Liver (tissue), 9 donors: ENCODE measurements around the gene CACHD1. TPM values are rescaled to one million over a fixed set of nuclear protein-coding genes. Genes with fewer than 3 reads are reported as not detected.
A peak's percentile ranks its signal among the peaks of the same experiment; 100 is the strongest.

Experiments used
- DNase-seq: peaks from one replicate; pipeline ENCODE4 v3.0.0-alpha.2; 2017; ENCODE audit warnings: low spot score
- H3K27ac ChIP-seq, 2 donors: one replicate each; pipeline ENCODE4 v1.7.0; 2013; ENCODE audit warnings: inconsistent platforms in 2 of 2, low read length in 2 of 2, control low read depth in 1 of 2, low read depth in 1 of 2, mild to moderate bottlenecking in 1 of 2
- H3K27me3 ChIP-seq, 4 donors: one replicate each; pipeline versions ENCODE4 v1.6.1 to v1.7.0; 2013; ENCODE audit warnings: low read length in 3 of 4, inconsistent platforms in 1 of 4, mild to moderate bottlenecking in 1 of 4, moderate library complexity in 1 of 4; ENCODE audit not compliant: control insufficient read depth in 4 of 4, insufficient read depth in 4 of 4
- H3K36me3 ChIP-seq, 4 donors: one replicate each; pipeline versions ENCODE4 v1.6.1 to v1.7.0; 2013; ENCODE audit warnings: low read length in 3 of 4, mild to moderate bottlenecking in 3 of 4, low read depth in 1 of 4, moderate library complexity in 1 of 4; ENCODE audit not compliant: control insufficient read depth in 4 of 4, insufficient read depth in 3 of 4
- H3K4me1 ChIP-seq, 4 donors: one replicate each; pipeline versions ENCODE4 v1.6.1 to v1.7.0; 2013; ENCODE audit warnings: low read length in 3 of 4, mild to moderate bottlenecking in 3 of 4, moderate library complexity in 1 of 4; ENCODE audit not compliant: control insufficient read depth in 4 of 4, insufficient read depth in 4 of 4
- H3K4me3 ChIP-seq, 3 donors: one replicate each; pipeline versions ENCODE4 v1.6.1 to v1.7.0; 2013; ENCODE audit warnings: low read length in 3 of 3, control low read depth in 1 of 3, low read depth in 1 of 3, mild to moderate bottlenecking in 1 of 3
- H3K9ac ChIP-seq, 2 donors: one replicate each; pipeline ENCODE4 v1.7.0; 2013; ENCODE audit warnings: low read length in 2 of 2, mild to moderate bottlenecking in 2 of 2, moderate library complexity in 2 of 2, control low read depth in 1 of 2, low read depth in 1 of 2
- H3K9me3 ChIP-seq, 4 donors: one replicate each; pipeline versions ENCODE4 v1.6.1 to v1.7.0; 2013; ENCODE audit warnings: low read length in 3 of 4; ENCODE audit not compliant: control insufficient read depth in 4 of 4
- ATF3 ChIP-seq: IDR thresholded peaks from 2 replicates; pipeline ENCODE4 v1.6.1; 2016; ENCODE audit warnings: antibody characterized with exemption
- EGR1 ChIP-seq, 2 donors: IDR thresholded peaks; 2 replicates each; pipeline ENCODE4 v1.6.1; 2016 to 2018; ENCODE audit warnings: antibody characterized with exemption in 2 of 2, low read depth in 2 of 2
- FOXA1 ChIP-seq: IDR thresholded peaks from 2 replicates; pipeline ENCODE4 v1.6.1; 2016; ENCODE audit warnings: antibody characterized with exemption
- FOXA2 ChIP-seq: IDR thresholded peaks from 2 replicates; pipeline ENCODE4 v1.6.1; 2016; ENCODE audit warnings: antibody characterized with exemption
- GABPA ChIP-seq, 2 donors: IDR thresholded peaks in 1 of 2; conservative IDR thresholded peaks in 1 of 2; 2 replicates each; pipeline ENCODE4 v1.6.1; 2016; ENCODE audit warnings: antibody characterized with exemption in 2 of 2, mild to moderate bottlenecking in 1 of 2, moderate library complexity in 1 of 2
- HNF4A ChIP-seq, 2 donors: conservative IDR thresholded peaks; 2 replicates each; pipeline ENCODE4 v1.6.1; 2016; ENCODE audit warnings: antibody characterized with exemption in 2 of 2, mild to moderate bottlenecking in 2 of 2
- HNF4G ChIP-seq: IDR thresholded peaks from 2 replicates; pipeline ENCODE4 v1.6.1; 2016; ENCODE audit warnings: antibody characterized with exemption
- JUND ChIP-seq, 2 donors: IDR thresholded peaks; 2 replicates each; pipeline ENCODE4 v1.6.1; 2016; ENCODE audit warnings: antibody characterized with exemption in 2 of 2
- MAX ChIP-seq: IDR thresholded peaks from 2 replicates; pipeline ENCODE4 v1.6.1; 2016; ENCODE audit warnings: antibody characterized with exemption
- NR2F2 ChIP-seq: IDR thresholded peaks from 2 replicates; pipeline ENCODE4 v1.6.1; 2016; ENCODE audit warnings: antibody characterized with exemption
- RAD21 ChIP-seq, 2 donors: IDR thresholded peaks; 2 replicates each; pipeline ENCODE4 v1.6.1; 2016; ENCODE audit warnings: antibody characterized with exemption in 2 of 2, mild to moderate bottlenecking in 2 of 2
- REST ChIP-seq: IDR thresholded peaks from 2 replicates; pipeline ENCODE4 v1.6.1; 2016; ENCODE audit warnings: antibody characterized with exemption, mild to moderate bottlenecking
- RXRA ChIP-seq, 2 donors: IDR thresholded peaks; 2 replicates each; pipeline ENCODE4 v1.6.1; 2017 to 2018; ENCODE audit warnings: antibody characterized with exemption in 2 of 2, mild to moderate bottlenecking in 1 of 2
- SP1 ChIP-seq: IDR thresholded peaks from 2 replicates; pipeline ENCODE4 v1.6.1; 2018; ENCODE audit warnings: antibody characterized with exemption, mild to moderate bottlenecking
- TAF1 ChIP-seq: conservative IDR thresholded peaks from 2 replicates; pipeline ENCODE4 v1.6.1; 2016; ENCODE audit warnings: antibody characterized with exemption, mild to moderate bottlenecking
- YY1 ChIP-seq: IDR thresholded peaks from 2 replicates; pipeline ENCODE4 v1.6.1; 2016; ENCODE audit warnings: antibody characterized with exemption, mild to moderate bottlenecking
- WGBS: extraction: QIAGEN DNeasy Blood & Tissue Kit; methylation state at CpG from one replicate; pipeline ENCODE4 v1.1.7; 2013; 5-methylcytosine and 5-hydroxymethylcytosine counted together
- polyA plus RNA-seq, 2 donors: library from polyadenylated mRNA; stranded (reverse) in 1 of 2; unstranded in 1 of 2; fragments of 200-250 nt in 1 of 2; fragments of >200 nt in 1 of 2; fragmentation: Nextera tagmentation in 1 of 2; extraction: Ambion mirVana in 1 of 2; gene quantifications; one replicate each; pipeline versions ENCODE4 v1.2.1 to v1.2.3, GENCODE V29; 2013 to 2015
- total RNA-seq, 2 donors: library from RNA; depleted of rRNA; stranded (reverse); fragments of >200 nt; gene quantifications; one replicate each; pipeline ENCODE4 v1.2.3, GENCODE V29; 2014
- donor health status: healthy.
- donor health status: healthy.
- donor health status: healthy.
- donor health status: healthy.
- donor health status: healthy.

Gene CACHD1
- total and polyA plus RNA-seq, 4 donors: 0.68 to 4.2 (median 2.3) TPM

GRCh38 chr1:64515427-64515826, 45.5 kb downstream of the CACHD1 start:
- H3K27ac ChIP-seq: no peak overlapping the region
- 1% methylated on average over 1 of the region's 1 CpG for WGBS
- no peaks in the 10 kb centered on the region for H3K36me3 ChIP-seq
- no peak overlapping the region for H3K4me3 ChIP-seq
- TF ChIP-seq YY1 (peak; percentile 56), MAX (peak; percentile 21), HNF4A (conservative IDR thresholded peaks at IDR 0.05) (peak in 1 of 2 donors; percentile 6), EGR1 (IDR thresholded peaks at IDR 0.05; ENCODE audit: low read depth in 2 of 2) (no peak), ATF3 (peak; percentile 42), REST (no peak), JUND (IDR thresholded peaks at IDR 0.05) (no peak), NR2F2 (peak; percentile 17), FOXA2 (no peak), RAD21 (IDR thresholded peaks at IDR 0.05) (peak; percentile 42 to 54), RXRA (IDR thresholded peaks at IDR 0.05) (peak in 1 of 2 donors; percentile 7)
- H3K4me1 ChIP-seq: peaks cover 0 to 23% (median 13%) of the 10 kb centered on the region in 4 donors
- no peaks in the 10 kb centered on the region for H3K27me3 ChIP-seq
- no peak for DNase-seq
- no peak overlapping the region for H3K9ac ChIP-seq
- H3K9me3 ChIP-seq: no peaks in the 10 kb centered on the region

- Histone ChIP-seq H3K27me3 (no peaks in the 10 kb centered on the region), H3K9me3 (no peaks in the 10 kb centered on the region), H3K4me3 (no peak overlapping the region), H3K4me1 (peaks cover 0 to 23% (median 13%) of the 10 kb centered on the region in 4 donors), H3K36me3 (no peaks in the 10 kb centered on the region), H3K9ac (no peak overlapping the region), H3K27ac (no peak overlapping the region)
- WGBS: 50% methylated on average over 7 of the region's 7 CpGs
- TF ChIP-seq REST: no peak
- no peak for TF ChIP-seq FOXA2
- no peak for TF ChIP-seq RAD21 (IDR thresholded peaks at IDR 0.05)
- TF ChIP-seq ATF3: no peak
- TF ChIP-seq RXRA (IDR thresholded peaks at IDR 0.05): no peak
- no peak for TF ChIP-seq JUND (IDR thresholded peaks at IDR 0.05)
- TF ChIP-seq GABPA (IDR thresholded peaks at IDR 0.05 in 1 of 2, conservative IDR thresholded peaks at IDR 0.05 in 1 of 2): no peak
- no peak for TF ChIP-seq NR2F2
- TF ChIP-seq SP1: no peak
- no peak for TF ChIP-seq TAF1
- TF ChIP-seq EGR1 (IDR thresholded peaks at IDR 0.05; ENCODE audit: low read depth in 2 of 2): no peak
- no peak for TF ChIP-seq FOXA1
- no peak for TF ChIP-seq MAX
- TF ChIP-seq HNF4G: no peak
- DNase-seq: no peak
Measured at GRCh38 chr1:64516301-64516700, 46.4 kb downstream of the CACHD1 start.
